Stomach smooth muscle (tissue), 2 donors: ENCODE data around the gene KCNAB1.

Source experiments
- H3K27ac ChIP-seq: one replicate; pipeline ENCODE4 v1.7.0; 2013; ENCODE audit warnings: mild to moderate bottlenecking, low read length, inconsistent platforms
- H3K27me3 ChIP-seq, 2 donors: one replicate each; pipeline ENCODE4 v1.7.0; 2013; ENCODE audit warnings: low read length in 2 of 2; ENCODE audit not compliant: insufficient read depth in 2 of 2, control insufficient read depth in 1 of 2
- H3K36me3 ChIP-seq, 2 donors: one replicate each; pipeline ENCODE4 v1.7.0; 2013; ENCODE audit warnings: low read length in 2 of 2; ENCODE audit not compliant: control insufficient read depth in 2 of 2, insufficient read depth in 2 of 2
- H3K4me1 ChIP-seq: one replicate; pipeline ENCODE4 v1.7.0; 2013; ENCODE audit warnings: low read length; ENCODE audit not compliant: control insufficient read depth, insufficient read depth
- H3K4me3 ChIP-seq, 2 donors: one replicate each; pipeline ENCODE4 v1.7.0; 2013; ENCODE audit warnings: low read length in 2 of 2
- H3K9ac ChIP-seq, 2 donors: one replicate each; pipeline ENCODE4 v1.7.0; 2013; ENCODE audit warnings: low read length in 2 of 2, mild to moderate bottlenecking in 1 of 2
- H3K9me3 ChIP-seq, 2 donors: one replicate each; pipeline ENCODE4 v1.7.0; 2013; ENCODE audit warnings: low read length in 2 of 2; ENCODE audit not compliant: control insufficient read depth in 2 of 2
- donor health status: healthy.
- donor health status: Pancreatic carcinoma.

The KCNAB1 gene

DNA sequence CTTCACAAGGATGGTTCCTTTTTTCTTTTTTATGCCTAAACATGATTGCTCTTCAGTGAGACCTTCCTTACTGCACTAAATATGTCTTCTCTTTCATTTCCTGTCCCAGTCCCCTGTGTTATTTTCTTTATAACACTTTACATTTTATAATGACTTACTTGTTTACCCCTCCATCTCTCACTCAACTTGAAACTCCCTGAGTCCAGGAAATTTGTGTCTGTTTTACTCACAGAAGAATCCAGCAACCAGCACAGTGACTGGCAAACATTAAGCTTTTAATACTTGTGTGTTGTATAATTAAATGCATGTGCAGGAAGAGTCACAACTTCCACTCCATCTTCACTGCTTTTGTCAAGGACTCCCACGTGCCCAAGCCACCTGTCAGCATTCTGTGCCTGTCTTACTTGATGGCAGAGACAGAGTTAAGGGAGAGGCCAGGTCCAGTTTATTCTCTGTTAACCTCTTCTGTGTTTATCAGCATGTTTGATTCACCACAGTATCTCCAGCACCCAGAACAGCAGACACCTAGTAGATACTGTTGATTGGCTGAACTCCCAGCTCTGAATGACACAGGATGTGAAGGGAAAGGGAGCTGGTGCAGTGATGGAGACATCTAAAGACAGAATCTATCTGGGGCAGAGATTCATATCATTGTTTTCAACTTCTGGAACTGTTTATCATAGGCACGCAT is 391.8 kb downstream of the KCNAB1 start:
- Histone ChIP-seq H3K4me3 (no peak overlapping the region), H3K36me3 (no peaks in the 10 kb centered on the region), H3K9ac (no peak overlapping the region), H3K27ac (no peak overlapping the region), H3K27me3 (no peaks in the 10 kb centered on the region), H3K9me3 (no peaks in the 10 kb centered on the region), H3K4me1 (no peaks in the 10 kb centered on the region)

DNA sequence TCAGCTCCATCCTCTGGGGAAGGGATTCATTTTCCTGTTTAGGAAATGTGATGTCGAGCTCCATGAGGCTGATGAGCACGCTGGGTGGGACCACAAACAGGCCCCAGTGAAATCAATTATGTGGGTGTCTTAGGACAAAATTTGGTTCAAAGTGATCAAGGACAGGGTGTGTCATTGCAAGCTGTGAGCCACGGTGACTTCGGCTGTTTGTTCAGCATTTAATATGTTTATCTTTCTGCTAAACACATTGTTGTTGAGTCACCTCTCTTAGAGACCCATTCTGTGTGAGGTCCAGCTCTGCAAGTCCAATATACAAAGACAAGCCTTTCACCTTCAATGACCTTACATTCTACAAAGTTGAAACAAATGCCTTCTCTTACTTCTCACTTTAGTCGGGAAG is 393.2 kb downstream of the KCNAB1 start:
- no peak overlapping the region for H3K4me3 ChIP-seq

DNA sequence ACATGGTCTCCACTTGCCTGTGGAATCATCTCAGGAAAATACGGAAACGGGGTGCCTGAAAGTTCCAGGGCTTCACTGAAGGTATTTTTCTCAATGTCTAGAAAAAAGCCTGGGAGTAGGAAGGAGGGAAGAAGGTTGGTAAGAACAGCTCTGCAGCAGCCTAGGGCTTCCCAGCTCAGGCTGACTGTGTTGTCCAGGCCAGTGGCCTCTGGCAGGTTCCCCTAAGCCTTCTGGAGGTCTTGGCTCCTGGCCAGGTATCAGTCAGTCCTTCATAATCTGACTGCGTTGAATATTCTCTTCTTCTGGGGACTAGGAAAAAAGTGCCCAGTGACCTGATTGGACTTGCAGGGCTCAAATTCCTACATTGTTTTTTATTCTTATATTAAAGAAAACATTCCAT is 395.9 kb downstream of the KCNAB1 start:
- Histone ChIP-seq H3K4me1 (no peaks in the 10 kb centered on the region), H3K27me3 (no peaks in the 10 kb centered on the region), H3K9ac (no peak overlapping the region), H3K36me3 (no peaks in the 10 kb centered on the region), H3K27ac (no peak overlapping the region), H3K4me3 (no peak overlapping the region), H3K9me3 (no peaks in the 10 kb centered on the region)

More for the DNA sequence above, 393.2 kb downstream of the KCNAB1 start:
- no peak overlapping the region for H3K9ac ChIP-seq
- no peaks in the 10 kb centered on the region for H3K27me3 ChIP-seq
- no peaks in the 10 kb centered on the region for H3K4me1 ChIP-seq
- H3K9me3 ChIP-seq: no peaks in the 10 kb centered on the region
- H3K27ac ChIP-seq: no peak overlapping the region
- H3K36me3 ChIP-seq: no peaks in the 10 kb centered on the region

DNA sequence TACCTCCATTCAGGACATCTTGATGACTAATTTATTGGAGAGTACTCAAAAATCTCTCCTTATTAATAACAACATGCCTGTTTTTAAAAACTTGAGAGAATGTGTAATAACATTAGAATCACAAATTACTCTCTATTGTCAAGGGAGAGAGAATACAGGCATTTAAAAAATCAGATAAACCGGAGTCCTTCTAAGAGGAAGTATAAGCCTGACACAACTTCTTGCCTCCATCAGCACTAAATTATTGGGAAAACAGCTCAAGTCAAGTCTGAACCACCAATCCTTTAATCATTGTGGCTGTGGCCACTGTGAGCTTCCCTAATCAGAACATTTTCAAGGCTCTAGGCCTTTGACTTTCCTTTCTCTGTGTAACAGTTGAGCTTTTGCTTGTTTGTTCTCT is 396.6 kb downstream of the KCNAB1 start:
- no peaks in the 10 kb centered on the region for H3K9me3 ChIP-seq
- H3K36me3 ChIP-seq: no peaks in the 10 kb centered on the region
- no peak overlapping the region for H3K4me3 ChIP-seq
- H3K27me3 ChIP-seq: no peaks in the 10 kb centered on the region
- H3K9ac ChIP-seq: no peak overlapping the region
- H3K4me1 ChIP-seq: no peaks in the 10 kb centered on the region
- H3K27ac ChIP-seq: no peak overlapping the region

DNA sequence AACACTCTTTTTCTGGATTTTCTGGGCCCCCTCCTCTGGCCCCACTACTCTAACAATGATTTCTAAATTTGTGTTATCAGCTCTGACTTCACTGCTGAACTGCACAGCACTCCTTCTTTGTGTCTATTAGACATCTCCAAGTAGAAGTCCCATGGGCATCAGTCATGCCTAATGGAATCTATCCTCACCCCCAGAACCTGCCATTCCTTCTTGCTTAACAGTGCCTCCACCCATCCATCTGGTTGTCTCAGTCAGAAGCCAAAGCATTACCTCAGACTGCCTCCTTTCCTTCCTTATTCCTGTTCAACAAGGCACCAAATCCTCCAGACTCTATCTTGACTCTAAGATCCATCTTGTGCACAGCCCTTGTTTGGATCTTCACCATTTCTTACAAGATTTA is 398.3 kb downstream of the KCNAB1 start:
- no peak overlapping the region for H3K27ac ChIP-seq
- no peaks in the 10 kb centered on the region for H3K4me1 ChIP-seq
- H3K36me3 ChIP-seq: no peaks in the 10 kb centered on the region
- no peak overlapping the region for H3K4me3 ChIP-seq
- no peak overlapping the region for H3K9ac ChIP-seq
- no peaks in the 10 kb centered on the region for H3K27me3 ChIP-seq
- H3K9me3 ChIP-seq: no peaks in the 10 kb centered on the region

DNA sequence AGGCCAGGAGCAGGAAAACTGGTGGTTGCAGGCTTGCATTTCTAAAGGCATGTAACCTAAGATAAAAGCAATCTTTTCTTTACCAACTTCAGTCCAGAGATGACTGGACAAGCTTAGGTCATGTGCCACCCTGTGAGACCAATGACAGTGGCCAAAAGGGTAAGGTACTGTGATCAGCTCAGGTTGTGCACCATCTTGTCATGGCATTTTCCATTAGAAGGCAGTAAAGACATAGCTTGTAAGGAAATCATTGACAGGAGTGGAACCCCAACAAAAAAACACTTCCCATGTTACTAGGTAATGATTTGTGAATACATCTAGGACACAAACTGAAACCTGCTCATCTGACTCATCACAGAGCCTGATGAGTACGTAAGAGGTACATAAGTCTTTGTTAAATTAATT is 399.4 kb downstream of the KCNAB1 start:
- no peaks in the 10 kb centered on the region for H3K36me3 ChIP-seq
- no peak overlapping the region for H3K4me3 ChIP-seq
- no peaks in the 10 kb centered on the region for H3K4me1 ChIP-seq
- no peak overlapping the region for H3K27ac ChIP-seq
- no peaks in the 10 kb centered on the region for H3K27me3 ChIP-seq
- H3K9ac ChIP-seq: no peak overlapping the region
- H3K9me3 ChIP-seq: no peaks in the 10 kb centered on the region

DNA sequence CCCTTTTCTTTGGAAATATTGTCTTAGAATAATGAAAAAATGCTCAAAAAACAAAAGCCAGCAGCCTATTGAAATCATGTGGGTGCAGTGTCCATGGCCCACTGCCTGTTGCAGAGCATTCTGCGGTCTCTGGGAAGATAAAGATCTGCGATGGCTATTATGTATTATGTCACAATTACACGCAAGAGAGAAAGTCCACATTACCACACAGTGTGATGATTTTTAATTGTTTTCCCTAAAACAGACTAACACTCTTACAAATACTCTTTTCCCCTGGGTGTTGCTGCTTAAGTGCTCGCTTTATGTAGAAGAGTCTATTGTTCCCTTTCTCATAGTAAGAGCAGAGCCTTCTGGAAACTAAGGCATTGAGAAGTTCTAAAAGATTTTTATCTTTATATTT is 402.3 kb downstream of the KCNAB1 start:
- H3K27ac ChIP-seq: no peak overlapping the region
- no peak overlapping the region for H3K9ac ChIP-seq
- no peaks in the 10 kb centered on the region for H3K36me3 ChIP-seq
- H3K4me3 ChIP-seq: no peak overlapping the region
- no peaks in the 10 kb centered on the region for H3K27me3 ChIP-seq
- H3K9me3 ChIP-seq: no peaks in the 10 kb centered on the region
- no peaks in the 10 kb centered on the region for H3K4me1 ChIP-seq

DNA sequence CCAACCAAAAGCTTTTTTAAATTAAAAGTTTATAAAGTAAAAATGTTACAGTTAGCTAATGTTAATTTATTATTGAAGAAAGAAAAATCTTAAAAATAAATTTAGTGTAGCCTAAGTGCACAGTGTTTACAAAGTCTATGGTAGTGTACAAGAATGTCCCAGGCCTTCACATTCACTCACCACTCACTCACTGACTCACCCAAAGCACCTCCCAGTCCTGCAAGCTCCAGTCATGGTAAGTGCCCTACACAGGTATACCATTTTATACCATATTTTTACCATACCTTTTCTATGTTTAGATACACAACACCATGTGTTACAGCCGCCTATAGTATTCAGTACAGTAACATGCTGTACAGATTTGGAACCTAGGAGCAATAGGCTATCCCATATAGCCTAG is 405.4 kb downstream of the KCNAB1 start:
- Histone ChIP-seq H3K36me3 (no peaks in the 10 kb centered on the region), H3K27ac (no peak overlapping the region), H3K27me3 (no peaks in the 10 kb centered on the region), H3K4me3 (no peak overlapping the region), H3K9ac (no peak overlapping the region), H3K9me3 (no peaks in the 10 kb centered on the region), H3K4me1 (no peaks in the 10 kb centered on the region)

DNA sequence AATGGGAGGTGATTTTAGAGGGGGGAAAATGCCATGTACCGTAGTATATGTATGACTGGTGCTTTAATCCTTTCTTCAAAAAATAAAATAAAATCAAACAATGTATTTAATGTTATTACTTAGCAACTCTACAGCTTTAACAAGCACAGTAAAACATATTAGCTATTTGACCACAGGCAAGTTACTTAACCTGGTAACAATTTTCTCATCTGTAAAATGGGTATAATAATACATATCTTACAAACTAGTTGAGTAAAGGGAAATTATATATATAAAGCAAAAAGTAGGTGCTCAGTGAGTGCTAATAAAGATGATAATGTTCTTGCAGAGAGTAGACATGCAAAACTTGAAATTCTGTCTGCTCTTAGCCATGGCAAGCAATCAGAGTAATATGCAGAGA is 406.7 kb downstream of the KCNAB1 start:
- Histone ChIP-seq H3K27ac (no peak overlapping the region), H3K4me3 (no peak overlapping the region), H3K36me3 (no peaks in the 10 kb centered on the region), H3K9ac (no peak overlapping the region), H3K27me3 (no peaks in the 10 kb centered on the region), H3K4me1 (no peaks in the 10 kb centered on the region), H3K9me3 (no peaks in the 10 kb centered on the region)

DNA sequence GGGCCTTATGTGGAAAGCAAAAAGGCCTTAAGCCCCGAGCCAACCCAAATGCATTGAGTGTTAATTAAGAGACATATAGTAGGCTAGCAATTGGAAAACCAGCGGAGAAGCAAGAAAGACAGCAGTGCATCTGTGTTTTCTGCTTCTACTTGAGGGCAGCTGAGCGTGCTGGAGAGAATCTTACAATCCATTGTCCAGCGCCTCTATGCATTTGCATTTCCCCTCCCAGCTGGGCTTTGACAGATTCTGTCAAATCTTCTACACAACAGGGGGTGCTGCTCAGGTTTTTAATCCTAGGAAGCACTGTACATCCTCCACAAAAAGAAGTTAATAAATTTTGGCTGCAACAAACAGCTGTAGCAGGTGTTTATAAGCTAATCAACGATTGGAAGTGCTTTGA is 410.6 kb downstream of the KCNAB1 start:
- Histone ChIP-seq H3K36me3 (no peaks in the 10 kb centered on the region), H3K27me3 (no peaks in the 10 kb centered on the region), H3K27ac (no peak overlapping the region)

DNA sequence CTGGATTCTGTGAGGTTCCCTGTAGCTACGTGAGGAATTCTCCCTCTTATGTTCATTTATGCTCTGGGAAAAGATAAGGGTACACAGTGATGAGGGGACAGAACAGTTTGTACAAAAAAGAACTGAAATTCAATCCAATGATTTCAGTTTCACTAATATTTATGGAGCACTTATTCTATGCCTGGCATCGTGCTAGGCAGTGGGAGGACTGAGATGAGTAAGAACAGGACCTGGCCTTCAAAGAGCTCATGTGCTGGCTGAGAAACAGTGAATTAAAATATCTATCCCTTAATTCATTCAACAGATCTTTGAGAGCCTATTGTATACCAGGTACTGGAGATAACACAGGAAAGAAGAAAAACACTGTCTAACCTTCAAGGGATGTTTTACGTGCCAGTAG is 412.4 kb downstream of the KCNAB1 start:
- Histone ChIP-seq H3K9ac (no peak overlapping the region), H3K27me3 (no peaks in the 10 kb centered on the region), H3K9me3 (no peaks in the 10 kb centered on the region), H3K36me3 (no peaks in the 10 kb centered on the region), H3K4me3 (no peak overlapping the region), H3K4me1 (peaks cover 18% of the 10 kb centered on the region), H3K27ac (peak overlapping the region; percentile 49)

More for the DNA sequence above, 410.6 kb downstream of the KCNAB1 start:
- no peaks in the 10 kb centered on the region for H3K9me3 ChIP-seq
- H3K9ac ChIP-seq: no peak overlapping the region
- H3K4me1 ChIP-seq: peaks cover 18% of the 10 kb centered on the region
- H3K4me3 ChIP-seq: no peak overlapping the region
